Endodermal cell (in vitro differentiated cells): ENCODE results near the gene MACROD2. TPM values are rescaled to one million over a fixed set of nuclear protein-coding genes. Genes with fewer than 3 reads are reported as not detected.
A peak's percentile ranks its signal among the peaks of the same experiment; 100 is the strongest.

Experiments used
- DNase-seq: peaks from one replicate; pipeline ENCODE4 v3.0.0-alpha.2; 2017
- H3K27ac ChIP-seq: 2 replicates; pipeline ENCODE4 v1.5.1; 2013; ENCODE audit warnings: mild to moderate bottlenecking, low read depth, low read length, moderate library complexity
- H3K27me3 ChIP-seq: 2 replicates; pipeline ENCODE4 v1.6.1; 2013; ENCODE audit warnings: mild to moderate bottlenecking, low read length, moderate library complexity; ENCODE audit not compliant: insufficient read depth, control insufficient read depth, poor library complexity, severe bottlenecking
- H3K36me3 ChIP-seq: 2 replicates; pipeline ENCODE4 v1.7.0; 2013; ENCODE audit warnings: mild to moderate bottlenecking, low read length, moderate library complexity; ENCODE audit not compliant: control insufficient read depth, insufficient read depth
- H3K4me1 ChIP-seq: one replicate; pipeline ENCODE4 v1.7.0; 2013; ENCODE audit warnings: low read length; ENCODE audit not compliant: control insufficient read depth, insufficient read depth
- H3K4me3 ChIP-seq: 2 replicates; pipeline ENCODE4 v1.5.1; 2013; ENCODE audit warnings: mild to moderate bottlenecking, low read length, moderate library complexity
- H3K9ac ChIP-seq: 2 replicates; pipeline ENCODE4 v1.6.1; 2013; ENCODE audit warnings: mild to moderate bottlenecking, low read length, moderate library complexity; ENCODE audit not compliant: poor library complexity, severe bottlenecking; ENCODE audit errors: extremely low read depth
- H3K9me3 ChIP-seq: 2 replicates; pipeline ENCODE4 v1.6.1; 2013; ENCODE audit warnings: mild to moderate bottlenecking, low read length, moderate library complexity; ENCODE audit not compliant: control insufficient read depth
- H3K27ac Mint-ChIP-seq: 2 replicates; pipeline ENCODE4 v1.8.0; 2020; ENCODE audit warnings: mixed read lengths
- H3K27me3 Mint-ChIP-seq: 2 replicates; pipeline ENCODE4 v1.8.0; 2021; ENCODE audit warnings: mild to moderate bottlenecking, mixed read lengths; ENCODE audit not compliant: insufficient read depth
- H3K36me3 Mint-ChIP-seq: 2 replicates; pipeline ENCODE4 v1.8.0; 2020; ENCODE audit warnings: low read depth, mixed read lengths
- H3K4me1 Mint-ChIP-seq: 2 replicates; pipeline ENCODE4 v1.8.0; 2020; ENCODE audit warnings: mixed read lengths
- H3K4me3 Mint-ChIP-seq: 2 replicates; pipeline ENCODE4 v1.8.0; 2020; ENCODE audit warnings: mild to moderate bottlenecking, moderate library complexity, mixed read lengths
- H3K9me3 Mint-ChIP-seq: 2 replicates; pipeline ENCODE4 v1.8.0; 2020; ENCODE audit warnings: mild to moderate bottlenecking, mixed read lengths
- CTCF ChIP-seq: fragments of 200-600 bp; sonication (generic); conservative IDR thresholded peaks from 2 replicates; pipeline ENCODE4 v1.5.0; 2021; ENCODE audit warnings: antibody characterized with exemption, mild to moderate bottlenecking
- WGBS, 2 experiments: methylation state at CpG; one replicate each; pipeline versions ENCODE4 v1.1.5 to v1.1.7; 2013; ENCODE audit warnings: missing lambda C conversion rate in 2 of 2, mixed read lengths in 1 of 2; ENCODE audit not compliant: insufficient coverage in 1 of 2, insufficient read length in 1 of 2; 5-methylcytosine and 5-hydroxymethylcytosine counted together
- total RNA-seq, 2 donors: library from RNA; stranded (reverse); fragmentation: NEBNext Ultra II Directional in 1 of 2; extraction: Animal tissue kit (Norgen Biotek cat#: 25700) in 1 of 2; gene quantifications; 2 replicates in 1 of 2; 3 replicates in 1 of 2; pipeline ENCODE4 v1.2.1, GENCODE V29; 2021

Gene MACROD2
- total RNA-seq, 2 donors from 2014 or later, result 2.3 to 4.8 TPM

DNA sequence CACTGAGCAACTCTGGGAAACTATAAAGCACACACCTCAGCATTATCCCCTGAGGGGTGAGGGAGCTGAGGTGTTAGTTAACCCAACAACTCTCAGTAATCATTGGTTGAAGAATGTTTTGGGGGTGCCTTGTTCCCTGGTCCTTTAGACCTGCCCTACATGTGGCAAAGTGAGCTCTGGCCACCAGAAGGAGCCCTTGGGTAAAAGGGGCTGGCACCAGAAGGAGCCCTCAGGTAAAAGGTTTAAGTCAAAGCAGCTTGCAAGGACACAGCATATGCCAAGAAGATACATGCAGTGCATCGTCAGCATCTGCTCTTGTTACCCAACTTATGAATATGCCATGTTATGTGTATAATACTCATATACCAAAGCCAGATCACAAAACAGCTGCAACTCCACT, 1496.3 kb downstream of the MACROD2 start:
- 80% methylated on average over 1 of the region's 1 CpG; no CpG with 5 or more reads in 1 of the 2 experiments for WGBS, 2 experiments
- Mint-ChIP-seq H3K36me3 (no peaks in the 10 kb centered on the region), H3K27me3 (no peaks in the 10 kb centered on the region), H3K27ac (no peak overlapping the region), H3K4me3 (no peak overlapping the region), H3K9me3 (no peaks in the 10 kb centered on the region), H3K4me1 (peaks cover 43% of the 10 kb centered on the region)
- DNase-seq, result peak; percentile 83
- Histone ChIP-seq H3K27me3 (no peaks in the 10 kb centered on the region), H3K4me1 (peaks cover 15% of the 10 kb centered on the region), H3K36me3 (no peaks in the 10 kb centered on the region), H3K4me3 (no peak overlapping the region), H3K27ac (no peak overlapping the region), H3K9ac (no peak overlapping the region), H3K9me3 (no peaks in the 10 kb centered on the region)
- peak; percentile 85 for TF ChIP-seq CTCF

DNA sequence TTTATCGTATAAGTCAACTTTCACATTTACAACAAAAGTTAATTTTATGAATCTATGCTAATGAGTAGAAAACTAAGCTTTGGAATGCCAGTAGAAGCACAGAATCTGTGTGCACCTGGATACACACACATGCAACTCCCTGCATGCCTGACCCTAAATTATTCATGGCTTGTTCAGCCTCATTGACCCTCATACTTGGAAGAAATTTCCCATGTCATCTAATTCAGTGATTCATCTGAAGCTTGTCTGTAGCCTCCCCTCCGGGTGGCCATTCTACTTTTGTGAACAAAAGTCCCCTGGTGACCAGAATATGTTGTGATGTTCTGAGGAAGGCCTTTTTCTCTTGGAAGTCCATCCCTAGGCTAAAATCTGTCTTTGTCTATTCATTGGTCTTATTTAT, 1499.5 kb downstream of the MACROD2 start:
- no peak overlapping the region for H3K27ac Mint-ChIP-seq
- TF ChIP-seq CTCF, result no peak

GRCh38 chr20:15496501-15497039, 1501.3 kb downstream of the MACROD2 start:
- Mint-ChIP-seq H3K9me3 (peaks cover 5% of the 10 kb centered on the region), H3K27me3 (no peaks in the 10 kb centered on the region), H3K4me3 (no peak overlapping the region), H3K4me1 (peaks cover 48% of the 10 kb centered on the region), H3K36me3 (no peaks in the 10 kb centered on the region), H3K27ac (peak overlapping the region; percentile 83)
- Histone ChIP-seq H3K27me3 (no peaks in the 10 kb centered on the region), H3K4me3 (no peak overlapping the region), H3K36me3 (no peaks in the 10 kb centered on the region), H3K9ac (no peak overlapping the region), H3K4me1 (peaks cover 9% of the 10 kb centered on the region), H3K9me3 (no peaks in the 10 kb centered on the region), H3K27ac (no peak overlapping the region)
- WGBS, 2 experiments, result 67 to 80% methylated on average over 1 to 3 of the region's 3 CpGs
- no peak for TF ChIP-seq CTCF
- no peak for DNase-seq

More for the DNA sequence above, 1499.5 kb downstream of the MACROD2 start:
- Mint-ChIP-seq H3K4me1 (peaks cover 48% of the 10 kb centered on the region), H3K36me3 (no peaks in the 10 kb centered on the region), H3K9me3 (peaks cover 5% of the 10 kb centered on the region), H3K27me3 (no peaks in the 10 kb centered on the region), H3K4me3 (no peak overlapping the region)
- H3K36me3 ChIP-seq, result no peaks in the 10 kb centered on the region
- WGBS, 2 experiments, result 63% methylated on average over 1 of the region's 2 CpGs; no CpG with 5 or more reads in 1 of the 2 experiments
- no peak overlapping the region for H3K9ac ChIP-seq
- DNase-seq, result no peak
- H3K27me3 ChIP-seq, result no peaks in the 10 kb centered on the region
- H3K4me1 ChIP-seq, result peaks cover 9% of the 10 kb centered on the region
- H3K4me3 ChIP-seq, result no peak overlapping the region
- no peak overlapping the region for H3K27ac ChIP-seq
- H3K9me3 ChIP-seq, result no peaks in the 10 kb centered on the region
